Erythroblast (primary cell): ENCODE data around the gene RHEX.

Source experiments
- GATA1 ChIP-seq: IDR thresholded peaks from 2 replicates; pipeline ENCODE4 v1.6.1; 2011; ENCODE audit warnings: low read depth, mild to moderate bottlenecking, control low read depth, low read length, moderate library complexity
- POLR2A ChIP-seq: IDR thresholded peaks from 2 replicates; pipeline ENCODE4 v1.6.1; 2011; ENCODE audit warnings: mild to moderate bottlenecking, low read length

GRCh38 chr1:206067486-206068227 lies 14.7 kb downstream of the RHEX start:
- TF ChIP-seq POLR2A = no peak
- TF ChIP-seq GATA1 = no peak
